H1 (cell line): Measurements from ENCODE around the gene CDPF1. TPM values are rescaled to one million over a fixed set of nuclear protein-coding genes. Genes with fewer than 3 reads are reported as not detected.

Experiments used
- CHD1 ChIP-seq: IDR thresholded peaks from 2 replicates; pipeline ENCODE4 v1.6.1; 2012; ENCODE audit warnings: low read depth, low read length, improper control_type of control experiment
- E2F6 ChIP-seq: IDR thresholded peaks from 2 replicates; pipeline ENCODE4 v1.6.1; 2012; ENCODE audit warnings: inconsistent platforms
- RFX5 ChIP-seq: IDR thresholded peaks from 2 replicates; pipeline ENCODE4 v1.6.1; 2011; ENCODE audit warnings: low read depth, low read length, improper control_type of control experiment, borderline replicate concordance
- polyA plus RNA-seq, 7 experiments: library from polyadenylated mRNA; depleted of rRNA in 3 of 7; stranded (reverse) in 5 of 7; unstranded in 2 of 7; fragments of >200 nt in 5 of 7; fragments of 200-250 nt in 2 of 7; gene quantifications; 1 replicate in 5 of 7; 2 replicates in 1 of 7; 4 replicates in 1 of 7; pipeline versions ENCODE4 v1.2.1 to v1.2.3, GENCODE V29; 2011 to 2013; ENCODE audit warnings: missing spikeins in 2 of 7, mixed read lengths in 2 of 7
- total RNA-seq: library from RNA; stranded (reverse); fragmentation: NEBNext Ultra II Directional; extraction: Animal tissue kit (Norgen Biotek cat#: 25700); gene quantifications from 2 replicates; pipeline ENCODE4 v1.2.1, GENCODE V29; 2021

The CDPF1 gene
- total and polyA plus RNA-seq, 2 of the 8 experiments (the other 6 are each of a cell fraction or from before 2014, with no cell fraction given): 9.7 to 13.7 TPM

- TF ChIP-seq RFX5: no peak
- TF ChIP-seq E2F6: no peak
- TF ChIP-seq CHD1: no peak
- TF ChIP-seq, all 59 proteins: peak for 0
These were observed 1.2 kb upstream of the CDPF1 start (continued) for GRCh38 chr22:46251266-46251665.
